ENCODE data around the gene PARP8. TPM values are rescaled to one million over a fixed set of nuclear protein-coding genes. Genes with fewer than 3 reads are reported as not detected.
A peak's percentile ranks its signal among the peaks of the same experiment; 100 is the strongest.
"Not testable (repeated sequence)": the region's sequence is repeated elsewhere in the genome, so short reads cannot be mapped to it uniquely, and the experiment has no call there.

Gene PARP8, protein sequence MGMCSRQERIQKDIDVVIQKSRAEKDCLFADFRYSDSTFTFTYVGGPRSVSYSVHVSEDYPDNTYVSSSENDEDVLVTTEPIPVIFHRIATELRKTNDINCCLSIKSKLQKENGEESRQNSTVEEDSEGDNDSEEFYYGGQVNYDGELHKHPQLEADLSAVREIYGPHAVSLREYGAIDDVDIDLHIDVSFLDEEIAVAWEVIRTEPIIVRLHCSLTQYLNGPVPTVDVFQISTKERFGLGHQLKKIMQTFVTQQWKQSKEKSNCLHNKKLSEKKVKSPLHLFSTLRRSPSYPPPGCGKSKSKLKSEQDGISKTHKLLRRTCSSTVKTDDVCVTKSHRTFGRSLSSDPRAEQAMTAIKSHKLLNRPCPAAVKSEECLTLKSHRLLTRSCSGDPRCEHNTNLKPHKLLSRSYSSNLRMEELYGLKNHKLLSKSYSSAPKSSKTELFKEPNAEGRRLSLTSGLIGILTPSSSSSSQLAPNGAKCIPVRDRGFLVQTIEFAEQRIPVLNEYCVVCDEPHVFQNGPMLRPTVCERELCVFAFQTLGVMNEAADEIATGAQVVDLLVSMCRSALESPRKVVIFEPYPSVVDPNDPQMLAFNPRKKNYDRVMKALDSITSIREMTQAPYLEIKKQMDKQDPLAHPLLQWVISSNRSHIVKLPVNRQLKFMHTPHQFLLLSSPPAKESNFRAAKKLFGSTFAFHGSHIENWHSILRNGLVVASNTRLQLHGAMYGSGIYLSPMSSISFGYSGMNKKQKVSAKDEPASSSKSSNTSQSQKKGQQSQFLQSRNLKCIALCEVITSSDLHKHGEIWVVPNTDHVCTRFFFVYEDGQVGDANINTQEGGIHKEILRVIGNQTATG
- 48.4 TPM for total RNA-seq

DNA sequence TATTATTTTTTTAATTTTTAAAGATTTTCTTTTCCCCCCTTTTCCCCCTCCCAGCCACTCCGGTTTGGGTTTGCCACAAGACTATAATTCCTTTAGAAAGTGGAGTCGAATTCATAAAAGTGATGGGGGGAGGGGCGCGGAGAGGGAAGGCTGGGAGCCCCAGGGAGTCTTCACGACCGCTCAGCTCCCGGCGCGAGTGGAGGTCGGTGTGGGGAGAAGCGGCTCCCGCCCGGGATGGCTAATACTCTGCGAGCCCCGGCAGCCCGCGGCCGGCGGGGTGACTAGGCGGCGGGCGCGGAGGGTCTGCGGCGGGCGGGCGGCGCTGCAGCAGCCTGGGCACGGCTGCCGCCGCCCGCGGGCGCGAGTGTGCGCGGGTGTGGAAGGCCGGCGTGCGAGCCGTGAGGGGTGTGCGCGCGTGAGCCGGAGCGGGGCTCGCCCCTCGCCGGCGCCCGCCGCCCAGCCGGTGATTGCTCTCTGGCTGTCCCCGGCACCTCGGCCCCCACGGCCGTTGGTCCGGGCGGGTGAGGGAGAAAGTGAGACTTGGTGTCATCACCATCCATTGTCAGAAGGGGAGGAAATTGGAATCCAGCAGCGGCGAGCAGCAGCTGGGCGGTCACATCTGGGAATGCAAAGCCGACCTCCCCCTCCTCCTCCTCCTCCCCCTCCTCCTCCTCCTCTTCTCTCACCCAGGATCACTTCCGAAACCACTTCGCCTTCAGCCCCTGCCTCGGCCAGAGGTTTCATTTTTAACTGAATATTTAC, at the start of gene PARP8:
TSS of gene PARP8 (plus strand) at position 377 of the 762 bp plus-strand sequence. CDS start 459 bp downstream, outside the sequence.
- no peak for DNase-seq (ENCODE audit: extremely low spot score in 2 of 2)
- Histone ChIP-seq H3K36me3 (no peaks in the 10 kb centered on the region), H3K9me3 (no peaks in the 10 kb centered on the region), H3K27ac (peak within 1 kb of the TSS; percentile 94), H3K4me1 (peaks cover 35% of the 10 kb centered on the region), H3K27me3 (no peaks in the 10 kb centered on the region), H3K4me3 (peak within 1 kb of the TSS; percentile 83 to 87)
- intact Hi-C loops (cut with DNase I): no loop called here
- TF ChIP-seq CTCF (IDR thresholded peaks at IDR 0.05): no peak
- no peak for TF ChIP-seq POLR2AphosphoS5 (IDR thresholded peaks at IDR 0.05; ENCODE audit: insufficient read depth in 1 of 2, low read depth in 1 of 2)
- TF ChIP-seq POLR2A (IDR thresholded peaks at IDR 0.05): peak in 1 of 2 donors; percentile 8

- no peak overlapping the region for H3K4me3 ChIP-seq
- TF ChIP-seq POLR2AphosphoS5 (IDR thresholded peaks at IDR 0.05; ENCODE audit: insufficient read depth in 1 of 2, low read depth in 1 of 2) (no peak), CTCF (IDR thresholded peaks at IDR 0.05) (no peak), POLR2A (IDR thresholded peaks at IDR 0.05) (no peak)
- H3K36me3 ChIP-seq: no peaks in the 10 kb centered on the region
- intact Hi-C loops (cut with DNase I): no loop called here
- no peaks in the 10 kb centered on the region for H3K4me1 ChIP-seq
- DNase-seq (ENCODE audit: extremely low spot score in 2 of 2): no peak
- H3K27me3 ChIP-seq: no peaks in the 10 kb centered on the region
- no peaks in the 10 kb centered on the region for H3K9me3 ChIP-seq
- no peak overlapping the region for H3K27ac ChIP-seq
These were observed 42.8 kb upstream of the PARP8 start for GRCh38 chr5:50623666-50624065.

- H3K9me3 ChIP-seq; H3K27me3 ChIP-seq; H3K4me3 ChIP-seq; H3K4me1 ChIP-seq; DNase-seq (ENCODE audit: extremely low spot score in 2 of 2); H3K27ac ChIP-seq; intact Hi-C loops (cut with DNase I); H3K36me3 ChIP-seq: not testable (repeated sequence)
These were observed 31.6 kb upstream of the PARP8 start for GRCh38 chr5:50634866-50635265.

GRCh38 chr5:50637576-50637975, 28.9 kb upstream of the PARP8 start:
- H3K4me1 ChIP-seq; H3K27ac ChIP-seq; intact Hi-C loops (cut with DNase I); H3K4me3 ChIP-seq; H3K27me3 ChIP-seq; DNase-seq (ENCODE audit: extremely low spot score in 2 of 2); H3K36me3 ChIP-seq; H3K9me3 ChIP-seq: not testable (repeated sequence)

DNA sequence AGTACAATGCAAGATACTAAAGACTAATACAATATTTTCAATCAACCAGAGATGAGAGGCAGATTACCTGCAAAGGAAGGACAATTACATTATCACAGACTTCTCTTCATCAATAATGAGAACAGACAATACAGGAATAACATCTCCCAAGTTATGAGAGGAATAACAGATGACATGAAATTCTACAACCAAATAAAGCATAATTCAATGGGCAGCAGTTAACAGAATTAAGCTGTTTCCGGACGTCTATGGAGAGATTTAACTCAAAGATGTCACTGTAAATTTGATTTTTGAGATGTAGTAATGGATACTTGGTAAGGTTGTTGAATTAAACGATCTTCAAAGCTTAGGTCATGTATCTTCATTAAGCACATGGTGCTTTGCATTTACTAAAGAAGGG, 19.8 kb upstream of the PARP8 start:
- Histone ChIP-seq H3K4me3 (no peak overlapping the region), H3K27me3 (no peaks in the 10 kb centered on the region), H3K4me1 (no peaks in the 10 kb centered on the region), H3K27ac (no peak overlapping the region), H3K9me3 (no peaks in the 10 kb centered on the region), H3K36me3 (no peaks in the 10 kb centered on the region)
- no peak for DNase-seq (ENCODE audit: extremely low spot score in 2 of 2)
- TF ChIP-seq POLR2AphosphoS5 (IDR thresholded peaks at IDR 0.05; ENCODE audit: insufficient read depth in 1 of 2, low read depth in 1 of 2) (no peak), POLR2A (IDR thresholded peaks at IDR 0.05) (no peak), CTCF (IDR thresholded peaks at IDR 0.05) (no peak)
- intact Hi-C loops (cut with DNase I): no loop called here
